ENCODE measurements around the gene FOCAD. TPM values are rescaled to one million over a fixed set of nuclear protein-coding genes. Genes with fewer than 3 reads are reported as not detected.

Gene FOCAD
- total and polyA plus RNA-seq, 2 of the 8 experiments (the other 6 are each of a cell fraction or from before 2014, with no cell fraction given) = 22.0 to 38.4 TPM

DNA sequence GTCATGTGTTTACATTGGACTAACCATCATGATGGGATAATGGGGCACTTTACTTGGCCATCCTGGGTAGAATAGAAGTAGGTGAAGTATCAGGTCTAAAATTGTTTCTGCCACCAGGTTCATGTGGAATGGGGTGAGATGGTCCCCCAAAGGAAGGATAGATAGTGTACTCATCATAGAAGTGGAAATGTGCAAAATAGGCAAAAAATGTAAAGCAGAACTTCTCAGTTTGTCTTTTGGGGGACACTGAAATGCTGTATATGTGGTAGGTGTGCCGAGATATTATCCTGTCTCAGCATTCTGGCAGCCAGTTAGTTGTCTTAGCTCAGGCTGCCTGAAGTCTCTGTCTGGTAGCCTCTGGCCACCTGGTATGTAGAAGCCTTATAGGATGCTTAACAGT lies 107.6 kb downstream of the FOCAD start:
- H2AK5ac ChIP-seq (ENCODE audit: low read depth, low read length) = no peak overlapping the region
- no peaks in the 10 kb centered on the region for H3K79me1 ChIP-seq (ENCODE audit: low read depth, low read length)
- H4K91ac ChIP-seq (replicated peaks; ENCODE audit: insufficient read length, low read length) = no peak overlapping the region
- H2AFZ ChIP-seq (ENCODE audit: low read length) = no peak overlapping the region
- peaks cover 0 to 13% (median 0%) of the 10 kb centered on the region in 4 experiments; a peak in 1 of 8 replicates for H3K36me3 ChIP-seq (ENCODE audit: control insufficient read depth in 2 of 4, insufficient read depth in 4 of 4, low read length in 3 of 4)
- H4K5ac ChIP-seq (ENCODE audit: insufficient read length, low read depth, low read length) = no peak overlapping the region
- H3K23me2 ChIP-seq (ENCODE audit: low read depth, low read length) = no peaks in the 10 kb centered on the region; the same call in 1 of the 2 replicates
- no peak overlapping the region for H3K4ac ChIP-seq (replicated peaks; ENCODE audit: insufficient read length, low read depth, low read length)
- H4K20me1 ChIP-seq (replicated peaks in 1 of 2; ENCODE audit: control insufficient read depth in 1 of 2, insufficient read depth in 2 of 2, low read length in 2 of 2) = no peaks in the 10 kb centered on the region
- FAIRE-seq (no peak), DNase-seq (ENCODE audit: low read depth in 1 of 2, low spot score in 2 of 2) (no peak)
- H3K79me2 ChIP-seq (ENCODE audit: control insufficient read depth in 1 of 2, insufficient read depth in 2 of 2, low read length in 2 of 2) = no peaks in the 10 kb centered on the region
- H3K9ac ChIP-seq (replicated peaks in 1 of 4; ENCODE audit: extremely low read depth in 1 of 4, low read depth in 3 of 4, low read length in 3 of 4) = no peak overlapping the region
- H2BK12ac ChIP-seq (ENCODE audit: low read depth, low read length) = no peak overlapping the region
- WGBS, 2 experiments (ENCODE audit: extremely low coverage in 1 of 2, insufficient coverage in 1 of 2, insufficient read length in 1 of 2, insufficient replicate concordance in 2 of 2, low coverage in 1 of 2, low lambda C conversion rate in 2 of 2, missing lambda C conversion rate in 1 of 2) = 95% methylated on average over 1 of the region's 1 CpG; no CpG with 5 or more reads in 1 of the 2 experiments
- H3K4me2 ChIP-seq (ENCODE audit: insufficient read depth in 1 of 2, low read depth in 2 of 2, low read length in 2 of 2) = no peak overlapping the region
- no peak overlapping the region for H3K27ac ChIP-seq (ENCODE audit: low read depth, low read length)
- no peak overlapping the region for H2BK120ac ChIP-seq (replicated peaks; ENCODE audit: low read depth, low read length)
- H3K14ac ChIP-seq (ENCODE audit: insufficient read length) = no peak overlapping the region
- no peaks in the 10 kb centered on the region for H3K4me1 ChIP-seq (replicated peaks in 1 of 4; ENCODE audit: control insufficient read depth in 3 of 4, insufficient read depth in 4 of 4, low read length in 3 of 4)
- no peaks in the 10 kb centered on the region for H3K9me3 ChIP-seq (ENCODE audit: insufficient read depth in 2 of 2, low read depth in 1 of 2, low read length in 1 of 2)
- no peak overlapping the region for H3K18ac ChIP-seq (ENCODE audit: extremely low read depth, low read length)
- POLR2A ChIA-PET (ENCODE audit: partially characterized antibody) = no interaction called here
- no peak overlapping the region for H2BK20ac ChIP-seq (ENCODE audit: low read length)
- no peak overlapping the region for H2BK5ac ChIP-seq (ENCODE audit: low read depth, low read length)
- TF ChIP-seq JUND (IDR thresholded peaks at IDR 0.05; ENCODE audit: low read length) (no peak), SIN3A (conservative IDR thresholded peaks at IDR 0.05 in 1 of 2, IDR thresholded peaks at IDR 0.05 in 1 of 2; ENCODE audit: low read depth in 1 of 2, low read length in 2 of 2) (no peak), CBX5 (IDR thresholded peaks at IDR 0.05; ENCODE audit: low read depth, low read length) (no peak), EGR1 (IDR thresholded peaks at IDR 0.05; ENCODE audit: borderline replicate concordance, low read depth, low read length) (no peak), EP300 (IDR thresholded peaks at IDR 0.05; ENCODE audit: borderline replicate concordance in 1 of 2, low read depth in 2 of 2, low read length in 2 of 2) (no peak), POLR2AphosphoS5 (IDR thresholded peaks at IDR 0.05; ENCODE audit: low read depth, low read length) (no peak), GABPA (IDR thresholded peaks at IDR 0.05; ENCODE audit: borderline replicate concordance, insufficient read depth, low read length) (no peak), SIX5 (IDR thresholded peaks at IDR 0.05; ENCODE audit: low read depth, low read length) (no peak), HDAC6 (IDR thresholded peaks at IDR 0.05; ENCODE audit: low read depth, low read length) (no peak), KDM4A (IDR thresholded peaks at IDR 0.05; ENCODE audit: low read depth, low read length, severe bottlenecking) (no peak), MAFK (IDR thresholded peaks at IDR 0.05; ENCODE audit: low read depth, low read length) (no peak)
- TF ChIP-seq, protein P1, sequence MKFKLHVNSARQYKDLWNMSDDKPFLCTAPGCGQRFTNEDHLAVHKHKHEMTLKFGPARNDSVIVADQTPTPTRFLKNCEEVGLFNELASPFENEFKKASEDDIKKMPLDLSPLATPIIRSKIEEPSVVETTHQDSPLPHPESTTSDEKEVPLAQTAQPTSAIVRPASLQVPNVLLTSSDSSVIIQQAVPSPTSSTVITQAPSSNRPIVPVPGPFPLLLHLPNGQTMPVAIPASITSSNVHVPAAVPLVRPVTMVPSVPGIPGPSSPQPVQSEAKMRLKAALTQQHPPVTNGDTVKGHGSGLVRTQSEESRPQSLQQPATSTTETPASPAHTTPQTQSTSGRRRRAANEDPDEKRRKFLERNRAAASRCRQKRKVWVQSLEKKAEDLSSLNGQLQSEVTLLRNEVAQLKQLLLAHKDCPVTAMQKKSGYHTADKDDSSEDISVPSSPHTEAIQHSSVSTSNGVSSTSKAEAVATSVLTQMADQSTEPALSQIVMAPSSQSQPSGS (IDR thresholded peaks at IDR 0.05; ENCODE audit: low read length) = no peak
- no peaks in the 10 kb centered on the region for H3K27me3 ChIP-seq (replicated peaks in 1 of 4; ENCODE audit: control insufficient read depth in 3 of 4, extremely low read depth in 1 of 4, insufficient read depth in 3 of 4, low read length in 3 of 4)
- H2BK15ac ChIP-seq (ENCODE audit: low read length) = no peak overlapping the region
- H3K4me3 ChIP-seq (ENCODE audit: extremely low read depth in 1 of 4, insufficient read depth in 2 of 4, low read depth in 3 of 4, low read length in 4 of 4) = no peak overlapping the region
- no peak overlapping the region for H3K23ac ChIP-seq (ENCODE audit: insufficient read length)
- CTCF ChIA-PET (ENCODE audit: partially characterized antibody) = interaction anchor here (0.7 kb wide), 1 partner anchor 367 kb away, joined by 3 read pairs; no protein-coding TSS in a partner anchor
- H4K8ac ChIP-seq (ENCODE audit: extremely low read depth, insufficient read depth, low read length) = no peak overlapping the region
- H3K56ac ChIP-seq (replicated peaks; ENCODE audit: insufficient read length, low read depth, low read length) = no peak overlapping the region

Measured in H1 (cell line).